HepG2 (cell line): ENCODE results near the gene ITGB2. TPM values are rescaled to one million over a fixed set of nuclear protein-coding genes. Genes with fewer than 3 reads are reported as not detected.
"Not testable (repeated sequence)": the region's sequence is repeated elsewhere in the genome, so short reads cannot be mapped to it uniquely, and the experiment has no call there.

Source experiments
- AKAP8 ChIP-seq: sonication (generic); formaldehyde crosslinking; IDR thresholded peaks from 2 replicates; pipeline ENCODE4 v1.5.1; 2020; ENCODE audit warnings: mild to moderate bottlenecking, missing genetic modification reagents
- ARID4A ChIP-seq: sonication (generic); formaldehyde crosslinking; IDR thresholded peaks from 2 replicates; pipeline ENCODE4 v1.5.0; 2020; ENCODE audit warnings: mild to moderate bottlenecking, missing genetic modification reagents, borderline replicate concordance
- BHLHE40 ChIP-seq: IDR thresholded peaks from 2 replicates; pipeline ENCODE4 v1.6.1; 2011; ENCODE audit warnings: low read length, improper control_type of control experiment
- MLX ChIP-seq: IDR thresholded peaks from 2 replicates; pipeline ENCODE4 v1.6.1; 2016
- PHF21A ChIP-seq: sonication (generic); formaldehyde crosslinking; IDR thresholded peaks from 2 replicates; pipeline ENCODE4 v1.5.0; 2020; ENCODE audit warnings: mild to moderate bottlenecking, missing genetic modification reagents
- SMAD3 ChIP-seq: sonication (generic); formaldehyde crosslinking; IDR thresholded peaks from 2 replicates; pipeline ENCODE4 v1.4.0; 2020; ENCODE audit warnings: missing genetic modification reagents
- TCF12 ChIP-seq, 2 experiments: fragments of 450-650 bp in 1 of 2; sonication (generic) in 1 of 2; formaldehyde crosslinking in 1 of 2; IDR thresholded peaks; 2 replicates each; pipeline versions ENCODE4 v1.6.1 to v1.8.0; 2017 to 2022; ENCODE audit warnings: antibody characterized with exemption in 1 of 2, mild to moderate bottlenecking in 1 of 2, missing genetic modification reagents in 1 of 2, moderate library complexity in 1 of 2
- TEAD3 ChIP-seq: optimal IDR thresholded peaks from 2 replicates; pipeline ENCODE3; 2016; ENCODE audit warnings: borderline replicate concordance
- ZNF883 ChIP-seq: sonication (generic); formaldehyde crosslinking; IDR thresholded peaks from 2 replicates; pipeline ENCODE4 v1.5.1; 2020; ENCODE audit warnings: mild to moderate bottlenecking, missing genetic modification reagents; ENCODE audit errors: not compliant biosample characterization
- polyA plus RNA-seq, 8 experiments: library from polyadenylated mRNA; depleted of rRNA in 3 of 8; stranded (reverse) in 7 of 8; unstranded in 1 of 8; fragments of >200 nt; fragmentation: Illumina TruSeq in 4 of 8; extraction: Trizol in 4 of 8; gene quantifications; 2 replicates each; pipeline versions ENCODE4 v1.2.1 to v1.2.3, GENCODE V29; 2011 to 2016; ENCODE audit warnings: low read depth in 4 of 8, missing spikeins in 1 of 8, mixed read lengths in 1 of 8; ENCODE audit not compliant: insufficient read depth in 1 of 8
- total RNA-seq, 5 experiments: library from RNA; depleted of rRNA; stranded (reverse); fragments of >200 nt; fragmentation: Illumina TruSeq; extraction: Trizol; gene quantifications; 2 replicates each; pipeline ENCODE4 v1.2.3, GENCODE V29; 2016; ENCODE audit warnings: low read depth in 1 of 5
- TF ChIP-seq, protein P1 (sequence below), 2 experiments: fragments of 450-650 bp in 1 of 2; sonication (generic) in 1 of 2; formaldehyde crosslinking in 1 of 2; IDR thresholded peaks; 2 replicates each; pipeline versions ENCODE4 v1.6.1 to v1.8.0; 2016 to 2022; ENCODE audit warnings: antibody characterized with exemption in 1 of 2, mild to moderate bottlenecking in 1 of 2, missing genetic modification reagents in 1 of 2

The ITGB2 gene
- total and polyA plus RNA-seq, 2 of the 13 experiments (the other 11 are each of a cell fraction or from before 2014, with no cell fraction given): 4.2 to 18.0 TPM

DNA sequence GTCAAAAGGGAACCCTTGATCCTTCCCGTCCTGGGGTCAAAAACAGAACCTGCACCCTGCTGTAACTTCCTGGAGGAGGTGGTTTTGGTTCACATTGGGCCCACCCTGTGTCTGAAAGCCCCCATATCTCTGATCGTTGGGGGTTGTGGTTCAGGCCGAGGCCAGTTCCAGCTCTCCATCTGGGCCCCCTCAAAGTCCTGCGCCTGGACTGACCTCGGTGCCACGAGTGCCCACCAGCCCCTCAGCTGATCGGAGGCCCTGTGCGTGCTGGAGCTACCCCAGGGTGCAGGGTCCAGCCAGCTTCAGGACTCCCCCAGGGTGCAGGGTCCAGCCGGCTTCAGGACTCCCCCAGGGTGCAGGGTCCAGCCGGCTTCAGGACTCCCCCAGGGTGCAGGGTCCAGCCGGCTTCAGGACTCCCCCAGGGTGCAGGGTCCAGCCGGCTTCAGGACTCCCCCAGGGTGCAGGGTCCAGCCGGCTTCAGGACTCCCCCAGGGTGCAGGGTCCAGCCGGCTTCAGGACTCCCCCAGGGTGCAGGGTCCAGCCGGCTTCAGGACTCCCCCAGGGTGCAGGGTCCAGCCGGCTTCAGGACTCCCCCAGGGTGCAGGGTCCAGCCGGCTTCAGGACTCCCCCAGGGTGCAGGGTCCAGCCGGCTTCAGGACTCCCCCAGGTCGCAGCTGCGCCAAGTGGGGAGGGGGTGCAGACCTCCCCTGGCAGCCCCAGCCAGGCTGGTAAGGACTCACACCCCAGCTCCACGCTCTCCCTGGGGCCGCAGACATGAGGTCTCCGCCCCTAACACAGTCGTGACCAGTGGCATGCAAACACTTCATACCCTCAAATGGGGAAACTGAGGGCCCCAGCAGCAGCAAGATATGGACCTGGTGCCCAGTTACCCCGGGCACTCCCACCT lies 7.9 kb downstream of the ITGB2 start (continued):
- TF ChIP-seq, protein P1, sequence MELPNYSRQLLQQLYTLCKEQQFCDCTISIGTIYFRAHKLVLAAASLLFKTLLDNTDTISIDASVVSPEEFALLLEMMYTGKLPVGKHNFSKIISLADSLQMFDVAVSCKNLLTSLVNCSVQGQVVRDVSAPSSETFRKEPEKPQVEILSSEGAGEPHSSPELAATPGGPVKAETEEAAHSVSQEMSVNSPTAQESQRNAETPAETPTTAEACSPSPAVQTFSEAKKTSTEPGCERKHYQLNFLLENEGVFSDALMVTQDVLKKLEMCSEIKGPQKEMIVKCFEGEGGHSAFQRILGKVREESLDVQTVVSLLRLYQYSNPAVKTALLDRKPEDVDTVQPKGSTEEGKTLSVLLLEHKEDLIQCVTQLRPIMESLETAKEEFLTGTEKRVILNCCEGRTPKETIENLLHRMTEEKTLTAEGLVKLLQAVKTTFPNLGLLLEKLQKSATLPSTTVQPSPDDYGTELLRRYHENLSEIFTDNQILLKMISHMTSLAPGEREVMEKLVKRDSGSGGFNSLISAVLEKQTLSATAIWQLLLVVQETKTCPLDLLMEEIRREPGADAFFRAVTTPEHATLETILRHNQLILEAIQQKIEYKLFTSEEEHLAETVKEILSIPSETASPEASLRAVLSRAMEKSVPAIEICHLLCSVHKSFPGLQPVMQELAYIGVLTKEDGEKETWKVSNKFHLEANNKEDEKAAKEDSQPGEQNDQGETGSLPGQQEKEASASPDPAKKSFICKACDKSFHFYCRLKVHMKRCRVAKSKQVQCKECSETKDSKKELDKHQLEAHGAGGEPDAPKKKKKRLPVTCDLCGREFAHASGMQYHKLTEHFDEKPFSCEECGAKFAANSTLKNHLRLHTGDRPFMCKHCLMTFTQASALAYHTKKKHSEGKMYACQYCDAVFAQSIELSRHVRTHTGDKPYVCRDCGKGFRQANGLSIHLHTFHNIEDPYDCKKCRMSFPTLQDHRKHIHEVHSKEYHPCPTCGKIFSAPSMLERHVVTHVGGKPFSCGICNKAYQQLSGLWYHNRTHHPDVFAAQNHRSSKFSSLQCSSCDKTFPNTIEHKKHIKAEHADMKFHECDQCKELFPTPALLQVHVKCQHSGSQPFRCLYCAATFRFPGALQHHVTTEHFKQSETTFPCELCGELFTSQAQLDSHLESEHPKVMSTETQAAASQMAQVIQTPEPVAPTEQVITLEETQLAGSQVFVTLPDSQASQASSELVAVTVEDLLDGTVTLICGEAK (IDR thresholded peaks at IDR 0.05): not testable (repeated sequence)
- TF ChIP-seq, protein P1 (CRISPR knock-in tag; IDR thresholded peaks at IDR 0.05): peak; percentile 24; the same call in 1 of the 2 replicates
- TF ChIP-seq PHF21A (CRISPR knock-in tag): peak; percentile 89
- peak; percentile 78; the same call in 1 of the 2 replicates for TF ChIP-seq MLX (CRISPR knock-in tag)
- 0 out of 2 replicates have a peak, but pooled peaks have one; percentile 31 for TF ChIP-seq BHLHE40
- peak; percentile 67; the same call in 1 of the 2 replicates for TF ChIP-seq AKAP8 (CRISPR knock-in tag)
- peak; percentile 8 for TF ChIP-seq ZNF883 (CRISPR knock-in tag)
- peak; percentile 85 for TF ChIP-seq ARID4A (CRISPR knock-in tag)
- TF ChIP-seq TEAD3 (CRISPR knock-in tag): peak; percentile 33
- not testable (repeated sequence) for TF ChIP-seq TCF12 (IDR thresholded peaks at IDR 0.05)
- peak; percentile 57; the same call in 1 of the 2 replicates for TF ChIP-seq TCF12 (CRISPR knock-in tag; IDR thresholded peaks at IDR 0.05)
- TF ChIP-seq SMAD3 (CRISPR knock-in tag): 0 out of 2 replicates have a peak, but pooled peaks have one; percentile 37
